DND-41 (cell line): Measurements from ENCODE around the gene CST9L.

Source experiments
- ATAC-seq: fragments of 200-7000 bp; cut with Tn5 transposase; 3 replicates; pipeline ENCODE4 v1.9.1; 2021; ENCODE audit warnings: low read depth; ENCODE audit not compliant: insufficient read depth
- DNase-seq: peaks from one replicate; pipeline ENCODE4 v3.0.0-alpha.2; 2020
- H2AFZ ChIP-seq: 2 replicates; pipeline ENCODE4 v1.6.0; 2012; ENCODE audit warnings: low read depth, low read length
- H3K27ac ChIP-seq: 2 replicates; pipeline ENCODE4 v1.5.1; 2012; ENCODE audit warnings: low read length, inconsistent platforms
- H3K27me3 ChIP-seq: fragments of 200-600 bp; sonication (generic); 2 replicates; pipeline ENCODE4 v1.6.0; 2012; ENCODE audit warnings: low read length, mild to moderate bottlenecking, inconsistent platforms; ENCODE audit not compliant: insufficient read depth, poor library complexity
- H3K36me3 ChIP-seq: 2 replicates; pipeline ENCODE4 v1.5.1; 2012; ENCODE audit warnings: low read length, inconsistent platforms; ENCODE audit not compliant: insufficient read depth
- H3K4me1 ChIP-seq: 2 replicates; pipeline ENCODE4 v1.5.1; 2012; ENCODE audit warnings: mild to moderate bottlenecking, low read length; ENCODE audit not compliant: insufficient read depth
- H3K4me2 ChIP-seq: 2 replicates; pipeline ENCODE4 v1.6.0; 2012; ENCODE audit warnings: mild to moderate bottlenecking, moderate library complexity, low read length, inconsistent platforms; ENCODE audit not compliant: insufficient read depth
- H3K4me3 ChIP-seq, 2 experiments: fragments of 200-600 bp in 1 of 2; shearing (Covaris generic) in 1 of 2; 2 replicates each; pipeline ENCODE4 v1.5.1; 2012 to 2016; ENCODE audit warnings: inconsistent platforms in 2 of 2, low read length in 2 of 2, mild to moderate bottlenecking in 2 of 2, low read depth in 1 of 2, moderate library complexity in 1 of 2
- H3K79me2 ChIP-seq: 2 replicates; pipeline ENCODE4 v1.6.0; 2012; ENCODE audit warnings: low read length, inconsistent platforms; ENCODE audit not compliant: insufficient read depth
- H3K9ac ChIP-seq: 2 replicates; pipeline ENCODE4 v1.6.0; 2012; ENCODE audit warnings: low read depth, mild to moderate bottlenecking, inconsistent platforms, low read length, moderate library complexity
- H3K9me3 ChIP-seq: 2 replicates; pipeline ENCODE4 v1.5.1; 2012; ENCODE audit warnings: low read length, moderate library complexity, mild to moderate bottlenecking, inconsistent platforms; ENCODE audit not compliant: insufficient read depth, severe bottlenecking
- H4K20me1 ChIP-seq: 2 replicates; pipeline ENCODE4 v1.6.0; 2012; ENCODE audit warnings: low read length; ENCODE audit not compliant: insufficient read depth
- CTCF ChIP-seq: IDR thresholded peaks from 2 replicates; pipeline ENCODE4 v1.5.1; 2012; ENCODE audit warnings: borderline replicate concordance, low read length, moderate library complexity, mild to moderate bottlenecking; ENCODE audit not compliant: poor library complexity, severe bottlenecking; ENCODE audit errors: extremely low read depth
- EZH2 ChIP-seq: IDR thresholded peaks from 3 replicates; pipeline ENCODE4 v1.6.1; 2012; ENCODE audit warnings: borderline replicate concordance, low read depth, mild to moderate bottlenecking, moderate library complexity, low read length, inconsistent platforms; ENCODE audit not compliant: severe bottlenecking

CST9L gene

GRCh38 chr20:23604306-23604705 lies 36.0 kb upstream of the CST9L start:
- Histone ChIP-seq H3K4me2 (no peak overlapping the region), H3K4me3 (no peak overlapping the region), H3K27me3 (peaks cover 41% of the 10 kb centered on the region), H3K4me1 (0 out of 2 replicates have a peak, but pooled peaks cover 3% of the 10 kb centered on the region), H3K27ac (no peak overlapping the region), H3K9ac (no peak overlapping the region), H3K36me3 (no peaks in the 10 kb centered on the region), H3K9me3 (no peaks in the 10 kb centered on the region), H4K20me1 (no peaks in the 10 kb centered on the region), H2AFZ (no peak overlapping the region), H3K79me2 (no peaks in the 10 kb centered on the region)
- no peak for ATAC-seq
- no peak for DNase-seq
- TF ChIP-seq CTCF = no peak
- TF ChIP-seq EZH2 = no peak

GRCh38 chr20:23603321-23603720 lies 35.0 kb upstream of the CST9L start:
- TF ChIP-seq CTCF (no peak), EZH2 (no peak)
- H3K36me3 ChIP-seq = no peaks in the 10 kb centered on the region
- no peaks in the 10 kb centered on the region for H3K9me3 ChIP-seq
- no peak overlapping the region for H2AFZ ChIP-seq
- no peak overlapping the region for H3K27ac ChIP-seq
- no peak overlapping the region for H3K4me3 ChIP-seq
- H3K4me1 ChIP-seq = 0 out of 2 replicates have a peak, but pooled peaks cover 3% of the 10 kb centered on the region
- H3K9ac ChIP-seq = no peak overlapping the region
- no peaks in the 10 kb centered on the region for H4K20me1 ChIP-seq
- no peak for DNase-seq
- ATAC-seq = no peak
- no peaks in the 10 kb centered on the region for H3K79me2 ChIP-seq
- H3K27me3 ChIP-seq = peaks cover 49% of the 10 kb centered on the region
- H3K4me2 ChIP-seq = no peak overlapping the region

- Histone ChIP-seq H3K36me3 (no peaks in the 10 kb centered on the region), H3K79me2 (no peaks in the 10 kb centered on the region), H3K4me2 (no peak overlapping the region), H3K4me3 (no peak overlapping the region), H3K9ac (no peak overlapping the region), H3K9me3 (no peaks in the 10 kb centered on the region), H3K27me3 (peaks cover 49% of the 10 kb centered on the region), H3K27ac (no peak overlapping the region), H2AFZ (no peak overlapping the region), H3K4me1 (0 out of 2 replicates have a peak, but pooled peaks cover 3% of the 10 kb centered on the region), H4K20me1 (no peaks in the 10 kb centered on the region)
- ATAC-seq (no peak), DNase-seq (no peak)
- TF ChIP-seq CTCF (no peak), EZH2 (no peak)
Observed at GRCh38 chr20:23602699-23603098, 34.4 kb upstream of the CST9L start.

- Histone ChIP-seq H2AFZ (no peak overlapping the region), H3K4me2 (no peak overlapping the region), H3K9me3 (no peaks in the 10 kb centered on the region), H3K79me2 (no peaks in the 10 kb centered on the region), H3K9ac (no peak overlapping the region), H3K36me3 (no peaks in the 10 kb centered on the region), H3K27ac (no peak overlapping the region), H4K20me1 (no peaks in the 10 kb centered on the region), H3K4me3 (no peak overlapping the region), H3K27me3 (peaks cover 49% of the 10 kb centered on the region), H3K4me1 (0 out of 2 replicates have a peak, but pooled peaks cover 3% of the 10 kb centered on the region)
- no peak for TF ChIP-seq CTCF
- TF ChIP-seq EZH2 = no peak
- no peak for DNase-seq
- no peak for ATAC-seq
Observed at GRCh38 chr20:23602241-23602640, 34.0 kb upstream of the CST9L start.
